Muscle of arm (tissue), 12 donors: ENCODE results near the gene AMELX. TPM values are rescaled to one million over a fixed set of nuclear protein-coding genes. Genes with fewer than 3 reads are reported as not detected.

ENCODE experiments used
- polyA plus RNA-seq, 12 donors: library from polyadenylated mRNA; unstranded; fragments of 120-200 nt; gene quantifications; one replicate each; pipeline ENCODE4 v1.2.1, GENCODE V29; 2013; ENCODE audit not compliant: insufficient read length in 12 of 12

AMELX gene
- polyA plus RNA-seq, 12 donors = not detected

Other genes starting within 250 kb of the AMELX start
- gene HCCS, start 182.1 kb upstream of the AMELX start, polyA plus RNA-seq = 10 to 100 TPM in 11 of 12 donors, not detected in 1; 21.4 to 31.4 (median 29.7) TPM